ENCODE results near the gene KPNA1. TPM values are rescaled to one million over a fixed set of nuclear protein-coding genes. Genes with fewer than 3 reads are reported as not detected.
A peak's percentile ranks its signal among the peaks of the same experiment; 100 is the strongest.

The KPNA1 gene
- total and polyA plus RNA-seq, 2 of the 13 experiments (the other 11 are each of a cell fraction or from before 2014, with no cell fraction given), result 15.4 to 30.0 TPM

DNA sequence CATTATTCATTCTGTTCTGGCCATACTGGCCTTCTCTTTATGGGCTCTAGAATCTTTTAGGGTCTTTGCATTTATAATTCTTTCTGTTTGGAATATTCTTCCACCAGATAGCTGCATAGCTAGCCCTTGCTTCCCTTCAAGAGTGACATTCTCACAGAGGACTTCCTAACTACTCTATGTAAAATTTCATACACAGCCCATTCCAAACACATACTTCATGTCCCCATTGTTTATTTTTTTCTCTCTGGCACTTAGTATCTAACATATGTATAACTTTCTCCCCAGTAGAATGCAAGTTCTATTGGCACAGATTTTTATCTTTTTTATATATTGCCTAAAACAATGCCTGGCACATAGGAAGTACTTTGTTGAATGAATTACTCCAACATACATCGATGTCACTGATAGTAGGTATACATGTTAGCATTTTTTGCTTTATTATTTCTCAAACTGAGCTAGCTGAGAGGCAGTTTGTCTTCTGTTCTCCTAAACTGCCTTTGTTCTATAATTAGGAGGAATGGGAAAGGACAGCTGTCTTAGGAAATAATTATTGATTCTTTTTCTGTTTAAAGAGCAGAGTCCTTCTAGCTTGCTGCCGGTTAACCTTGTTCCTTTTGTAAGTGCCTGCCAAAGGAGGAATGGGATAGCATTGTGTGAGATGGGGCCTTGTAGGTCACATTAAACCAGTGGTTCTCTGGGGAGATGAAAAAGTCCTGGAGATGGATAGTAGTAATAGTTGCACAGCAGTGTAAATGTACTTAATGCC, 122.9 kb downstream of the KPNA1 start (continued):
- TF ChIP-seq ZNF629 (CRISPR knock-in tag; conservative IDR thresholded peaks at IDR 0.05) (peak; percentile 23; the same call in 1 of the 2 replicates), GLI4 (CRISPR knock-in tag; IDR thresholded peaks at IDR 0.05; ENCODE audit: borderline replicate concordance) (no peak), ZNF550 (CRISPR knock-in tag; IDR thresholded peaks at IDR 0.05; ENCODE audit: borderline replicate concordance) (no peak), ZNF782 (CRISPR knock-in tag; IDR thresholded peaks at IDR 0.05; ENCODE audit: borderline replicate concordance) (no peak), ZNF776 (CRISPR knock-in tag; IDR thresholded peaks at IDR 0.05) (no peak), ZNF768 (CRISPR knock-in tag; IDR thresholded peaks at IDR 0.05) (no peak), NCOA2 (CRISPR knock-in tag; IDR thresholded peaks at IDR 0.05) (peak; percentile 81), CREM (IDR thresholded peaks at IDR 0.05) (peak; percentile 60; the same call in 1 of the 2 replicates), CREM (CRISPR knock-in tag; IDR thresholded peaks at IDR 0.05) (no peak), IRF2 (CRISPR knock-in tag; IDR thresholded peaks at IDR 0.05) (peak; percentile 55; the same call in 1 of the 2 replicates), ZFY (CRISPR knock-in tag; IDR thresholded peaks at IDR 0.05) (0 out of 2 replicates have a peak, but pooled peaks have one; percentile 17)
- TF ChIP-seq, protein P1, sequence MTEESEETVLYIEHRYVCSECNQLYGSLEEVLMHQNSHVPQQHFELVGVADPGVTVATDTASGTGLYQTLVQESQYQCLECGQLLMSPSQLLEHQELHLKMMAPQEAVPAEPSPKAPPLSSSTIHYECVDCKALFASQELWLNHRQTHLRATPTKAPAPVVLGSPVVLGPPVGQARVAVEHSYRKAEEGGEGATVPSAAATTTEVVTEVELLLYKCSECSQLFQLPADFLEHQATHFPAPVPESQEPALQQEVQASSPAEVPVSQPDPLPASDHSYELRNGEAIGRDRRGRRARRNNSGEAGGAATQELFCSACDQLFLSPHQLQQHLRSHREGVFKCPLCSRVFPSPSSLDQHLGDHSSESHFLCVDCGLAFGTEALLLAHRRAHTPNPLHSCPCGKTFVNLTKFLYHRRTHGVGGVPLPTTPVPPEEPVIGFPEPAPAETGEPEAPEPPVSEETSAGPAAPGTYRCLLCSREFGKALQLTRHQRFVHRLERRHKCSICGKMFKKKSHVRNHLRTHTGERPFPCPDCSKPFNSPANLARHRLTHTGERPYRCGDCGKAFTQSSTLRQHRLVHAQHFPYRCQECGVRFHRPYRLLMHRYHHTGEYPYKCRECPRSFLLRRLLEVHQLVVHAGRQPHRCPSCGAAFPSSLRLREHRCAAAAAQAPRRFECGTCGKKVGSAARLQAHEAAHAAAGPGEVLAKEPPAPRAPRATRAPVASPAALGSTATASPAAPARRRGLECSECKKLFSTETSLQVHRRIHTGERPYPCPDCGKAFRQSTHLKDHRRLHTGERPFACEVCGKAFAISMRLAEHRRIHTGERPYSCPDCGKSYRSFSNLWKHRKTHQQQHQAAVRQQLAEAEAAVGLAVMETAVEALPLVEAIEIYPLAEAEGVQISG (CRISPR knock-in tag; IDR thresholded peaks at IDR 0.05), result no peak
- TF ChIP-seq, protein P2, sequence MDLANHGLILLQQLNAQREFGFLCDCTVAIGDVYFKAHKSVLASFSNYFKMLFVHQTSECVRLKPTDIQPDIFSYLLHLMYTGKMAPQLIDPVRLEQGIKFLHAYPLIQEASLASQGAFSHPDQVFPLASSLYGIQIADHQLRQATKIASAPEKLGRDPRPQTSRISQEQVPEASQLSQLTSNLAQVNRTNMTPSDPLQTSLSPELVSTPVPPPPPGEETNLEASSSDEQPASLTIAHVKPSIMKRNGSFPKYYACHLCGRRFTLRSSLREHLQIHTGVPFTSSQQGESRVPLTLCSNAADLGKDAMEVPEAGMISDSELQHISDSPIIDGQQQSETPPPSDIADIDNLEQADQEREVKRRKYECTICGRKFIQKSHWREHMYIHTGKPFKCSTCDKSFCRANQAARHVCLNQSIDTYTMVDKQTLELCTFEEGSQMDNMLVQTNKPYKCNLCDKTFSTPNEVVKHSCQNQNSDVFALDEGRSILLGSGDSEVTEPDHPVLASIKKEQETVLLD (CRISPR knock-in tag; IDR thresholded peaks at IDR 0.05; ENCODE audit: low read depth), result no peak
- TF ChIP-seq, protein P3, sequence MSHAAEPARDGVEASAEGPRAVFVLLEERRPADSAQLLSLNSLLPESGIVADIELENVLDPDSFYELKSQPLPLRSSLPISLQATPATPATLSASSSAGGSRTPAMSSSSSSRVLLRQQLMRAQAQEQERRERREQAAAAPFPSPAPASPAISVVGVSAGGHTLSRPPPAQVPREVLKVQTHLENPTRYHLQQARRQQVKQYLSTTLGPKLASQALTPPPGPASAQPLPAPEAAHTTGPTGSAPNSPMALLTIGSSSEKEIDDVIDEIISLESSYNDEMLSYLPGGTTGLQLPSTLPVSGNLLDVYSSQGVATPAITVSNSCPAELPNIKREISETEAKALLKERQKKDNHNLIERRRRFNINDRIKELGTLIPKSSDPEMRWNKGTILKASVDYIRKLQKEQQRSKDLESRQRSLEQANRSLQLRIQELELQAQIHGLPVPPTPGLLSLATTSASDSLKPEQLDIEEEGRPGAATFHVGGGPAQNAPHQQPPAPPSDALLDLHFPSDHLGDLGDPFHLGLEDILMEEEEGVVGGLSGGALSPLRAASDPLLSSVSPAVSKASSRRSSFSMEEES (CRISPR knock-in tag; IDR thresholded peaks at IDR 0.05), result no peak
- TF ChIP-seq, protein P4, sequence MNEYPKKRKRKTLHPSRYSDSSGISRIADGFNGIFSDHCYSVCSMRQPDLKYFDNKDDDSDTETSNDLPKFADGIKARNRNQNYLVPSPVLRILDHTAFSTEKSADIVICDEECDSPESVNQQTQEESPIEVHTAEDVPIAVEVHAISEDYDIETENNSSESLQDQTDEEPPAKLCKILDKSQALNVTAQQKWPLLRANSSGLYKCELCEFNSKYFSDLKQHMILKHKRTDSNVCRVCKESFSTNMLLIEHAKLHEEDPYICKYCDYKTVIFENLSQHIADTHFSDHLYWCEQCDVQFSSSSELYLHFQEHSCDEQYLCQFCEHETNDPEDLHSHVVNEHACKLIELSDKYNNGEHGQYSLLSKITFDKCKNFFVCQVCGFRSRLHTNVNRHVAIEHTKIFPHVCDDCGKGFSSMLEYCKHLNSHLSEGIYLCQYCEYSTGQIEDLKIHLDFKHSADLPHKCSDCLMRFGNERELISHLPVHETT (CRISPR knock-in tag; conservative IDR thresholded peaks at IDR 0.05), result no peak
- TF ChIP-seq, protein P5, sequence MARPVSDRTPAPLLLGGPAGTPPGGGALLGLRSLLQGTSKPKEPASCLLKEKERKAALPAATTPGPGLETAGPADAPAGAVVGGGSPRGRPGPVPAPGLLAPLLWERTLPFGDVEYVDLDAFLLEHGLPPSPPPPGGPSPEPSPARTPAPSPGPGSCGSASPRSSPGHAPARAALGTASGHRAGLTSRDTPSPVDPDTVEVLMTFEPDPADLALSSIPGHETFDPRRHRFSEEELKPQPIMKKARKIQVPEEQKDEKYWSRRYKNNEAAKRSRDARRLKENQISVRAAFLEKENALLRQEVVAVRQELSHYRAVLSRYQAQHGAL (CRISPR knock-in tag; IDR thresholded peaks at IDR 0.05; ENCODE audit: not compliant biosample characterization), result no peak
- TF ChIP-seq, protein P6, sequence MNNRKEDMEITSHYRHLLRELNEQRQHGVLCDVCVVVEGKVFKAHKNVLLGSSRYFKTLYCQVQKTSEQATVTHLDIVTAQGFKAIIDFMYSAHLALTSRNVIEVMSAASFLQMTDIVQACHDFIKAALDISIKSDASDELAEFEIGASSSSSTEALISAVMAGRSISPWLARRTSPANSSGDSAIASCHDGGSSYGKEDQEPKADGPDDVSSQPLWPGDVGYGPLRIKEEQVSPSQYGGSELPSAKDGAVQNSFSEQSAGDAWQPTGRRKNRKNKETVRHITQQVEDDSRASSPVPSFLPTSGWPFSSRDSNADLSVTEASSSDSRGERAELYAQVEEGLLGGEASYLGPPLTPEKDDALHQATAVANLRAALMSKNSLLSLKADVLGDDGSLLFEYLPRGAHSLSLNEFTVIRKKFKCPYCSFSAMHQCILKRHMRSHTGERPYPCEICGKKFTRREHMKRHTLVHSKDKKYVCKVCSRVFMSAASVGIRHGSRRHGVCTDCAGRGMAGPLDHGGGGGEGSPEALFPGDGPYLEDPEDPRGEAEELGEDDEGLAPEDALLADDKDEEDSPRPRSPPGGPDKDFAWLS (CRISPR knock-in tag; IDR thresholded peaks at IDR 0.05; ENCODE audit: borderline replicate concordance), result no peak
- TF ChIP-seq, protein P7, sequence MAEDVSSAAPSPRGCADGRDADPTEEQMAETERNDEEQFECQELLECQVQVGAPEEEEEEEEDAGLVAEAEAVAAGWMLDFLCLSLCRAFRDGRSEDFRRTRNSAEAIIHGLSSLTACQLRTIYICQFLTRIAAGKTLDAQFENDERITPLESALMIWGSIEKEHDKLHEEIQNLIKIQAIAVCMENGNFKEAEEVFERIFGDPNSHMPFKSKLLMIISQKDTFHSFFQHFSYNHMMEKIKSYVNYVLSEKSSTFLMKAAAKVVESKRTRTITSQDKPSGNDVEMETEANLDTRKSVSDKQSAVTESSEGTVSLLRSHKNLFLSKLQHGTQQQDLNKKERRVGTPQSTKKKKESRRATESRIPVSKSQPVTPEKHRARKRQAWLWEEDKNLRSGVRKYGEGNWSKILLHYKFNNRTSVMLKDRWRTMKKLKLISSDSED (CRISPR knock-in tag; IDR thresholded peaks at IDR 0.05), result no peak

All from HepG2 (cell line).